ENCODE results near the gene MYRFL. TPM values are rescaled to one million over a fixed set of nuclear protein-coding genes. Genes with fewer than 3 reads are reported as not detected.
"Not testable (repeated sequence)": the region's sequence is repeated elsewhere in the genome, so short reads cannot be mapped to it uniquely, and the experiment has no call there.

Gene MYRFL
- total RNA-seq, 2 donors from 2014 or later = 0.27 TPM; not detected in 1

GRCh38 chr12:69993433-69993832 lies 168.4 kb downstream of the MYRFL start:
- Histone ChIP-seq H3K4me3 (no peak overlapping the region), H3K27ac (no peak overlapping the region), H3K4me1 (replicated peaks) (no peaks in the 10 kb centered on the region), H3K36me3 (no peaks in the 10 kb centered on the region), H3K27me3 (replicated peaks; ENCODE audit: insufficient read depth) (no peaks in the 10 kb centered on the region), H3K9me3 (no peaks in the 10 kb centered on the region)
- TF ChIP-seq POLR2AphosphoS5 (IDR thresholded peaks at IDR 0.05) (no peak), POLR2A (IDR thresholded peaks at IDR 0.05) (no peak), CTCF (IDR thresholded peaks at IDR 0.05) (no peak)
- intact Hi-C loops (cut with DNase I) = no loop called here
- 100% methylated on average over 1 of the region's 1 CpG for WGBS
- no peak for DNase-seq (ENCODE audit: low spot score)

- intact Hi-C loops (cut with DNase I); H3K4me3 ChIP-seq: not testable (repeated sequence)
- WGBS = 81% methylated on average over 7 of the region's 7 CpGs
Observed at GRCh38 chr12:69994086-69994485, 169.1 kb downstream of the MYRFL start.

GRCh38 chr12:69994724-69995173 lies 169.7 kb downstream of the MYRFL start:
- no peak overlapping the region for H3K27ac ChIP-seq
- H3K4me1 ChIP-seq (replicated peaks) = no peaks in the 10 kb centered on the region
- no peaks in the 10 kb centered on the region for H3K9me3 ChIP-seq
- H3K36me3 ChIP-seq = no peaks in the 10 kb centered on the region
- intact Hi-C loops (cut with DNase I) = no loop called here
- peak; percentile 7 for DNase-seq (ENCODE audit: low spot score)
- no peaks in the 10 kb centered on the region for H3K27me3 ChIP-seq (replicated peaks; ENCODE audit: insufficient read depth)
- 17% methylated on average over 6 of the region's 6 CpGs for WGBS
- TF ChIP-seq POLR2AphosphoS5 (IDR thresholded peaks at IDR 0.05) = no peak
- no peak for TF ChIP-seq CTCF (IDR thresholded peaks at IDR 0.05)
- no peak for TF ChIP-seq POLR2A (IDR thresholded peaks at IDR 0.05)
- no peak overlapping the region for H3K4me3 ChIP-seq

More at GRCh38 chr12:69994086-69994485, 169.1 kb downstream of the MYRFL start:
- H3K4me1 ChIP-seq (replicated peaks); H3K9me3 ChIP-seq; DNase-seq (ENCODE audit: low spot score); H3K27ac ChIP-seq; H3K27me3 ChIP-seq (replicated peaks; ENCODE audit: insufficient read depth); H3K36me3 ChIP-seq: not testable (repeated sequence)

GRCh38 chr12:69996241-69996640 lies 171.2 kb downstream of the MYRFL start:
- no peak for DNase-seq (ENCODE audit: low spot score)
- H3K27me3 ChIP-seq (replicated peaks; ENCODE audit: insufficient read depth) = no peaks in the 10 kb centered on the region
- no peak overlapping the region for H3K27ac ChIP-seq
- no peaks in the 10 kb centered on the region for H3K9me3 ChIP-seq
- TF ChIP-seq POLR2A (IDR thresholded peaks at IDR 0.05) (no peak), POLR2AphosphoS5 (IDR thresholded peaks at IDR 0.05) (no peak), CTCF (IDR thresholded peaks at IDR 0.05) (no peak)
- intact Hi-C loops (cut with DNase I) = no loop called here
- H3K4me1 ChIP-seq (replicated peaks) = no peaks in the 10 kb centered on the region
- no peaks in the 10 kb centered on the region for H3K36me3 ChIP-seq
- WGBS = 88% methylated on average over 2 of the region's 2 CpGs
- no peak overlapping the region for H3K4me3 ChIP-seq

GRCh38 chr12:69996722-69997121 lies 171.7 kb downstream of the MYRFL start:
- intact Hi-C loops (cut with DNase I) = no loop called here
- H3K36me3 ChIP-seq = no peaks in the 10 kb centered on the region

More at GRCh38 chr12:69996722-69997121, 171.7 kb downstream of the MYRFL start:
- H3K4me3 ChIP-seq = no peak overlapping the region
- TF ChIP-seq POLR2A (IDR thresholded peaks at IDR 0.05) (no peak), POLR2AphosphoS5 (IDR thresholded peaks at IDR 0.05) (no peak), CTCF (IDR thresholded peaks at IDR 0.05) (no peak)
- WGBS = 87% methylated on average over 2 of the region's 2 CpGs
- no peak overlapping the region for H3K27ac ChIP-seq
- DNase-seq (ENCODE audit: low spot score) = no peak
- H3K9me3 ChIP-seq = no peaks in the 10 kb centered on the region
- H3K4me1 ChIP-seq (replicated peaks) = no peaks in the 10 kb centered on the region
- no peaks in the 10 kb centered on the region for H3K27me3 ChIP-seq (replicated peaks; ENCODE audit: insufficient read depth)
